ENCODE results near the gene NSUN2.

Gene NSUN2

GRCh38 chr5:6553972-6554371 lies 78.9 kb downstream of the NSUN2 start:
- DNase-seq = no peak

GRCh38 chr5:6552612-6553011 lies 80.2 kb downstream of the NSUN2 start:
- DNase-seq = no peak

- DNase-seq = no peak
Observed at GRCh38 chr5:6551955-6552313, 80.9 kb downstream of the NSUN2 start.

GRCh38 chr5:6551287-6551954 lies 81.4 kb downstream of the NSUN2 start:
- no peak for DNase-seq

GRCh38 chr5:6550628-6551027 lies 82.2 kb downstream of the NSUN2 start:
- no peak for DNase-seq
